GM19043 (cell line): Measurements from ENCODE around the gene ANKRD34B.
"Not testable (repeated sequence)": the region's sequence is repeated elsewhere in the genome, so short reads cannot be mapped to it uniquely, and the experiment has no call there.

Experiments
- ATAC-seq: cut with Tn5 transposase; IDR thresholded peaks from one replicate; pipeline ENCODE4 v1.9.1; 2021; ENCODE audit warnings: low read depth; ENCODE audit not compliant: unreplicated experiment

Gene ANKRD34B

GRCh38 chr5:80569961-80570786 is at the start of gene ANKRD34B:
TSS of gene ANKRD34B (minus strand) at chr5:80570280. CDS start at chr5:80560019, 10,261 bp downstream.
- no peak for ATAC-seq

GRCh38 chr5:80619086-80619485 is 49.0 kb upstream of the ANKRD34B start:
- no peak for ATAC-seq

GRCh38 chr5:80618438-80618837 is 48.4 kb upstream of the ANKRD34B start:
- no peak for ATAC-seq

- no peak for ATAC-seq
Observed at GRCh38 chr5:80615266-80615914, 45.3 kb upstream of the ANKRD34B start.

GRCh38 chr5:80609692-80610091 is 39.6 kb upstream of the ANKRD34B start:
- ATAC-seq: no peak

GRCh38 chr5:80608731-80609130 is 38.7 kb upstream of the ANKRD34B start:
- ATAC-seq: no peak

GRCh38 chr5:80607832-80608231 is 37.8 kb upstream of the ANKRD34B start:
- peak; percentile 83 for ATAC-seq

GRCh38 chr5:80607343-80607742 is 37.3 kb upstream of the ANKRD34B start:
- no peak for ATAC-seq

- ATAC-seq: no peak
Observed at GRCh38 chr5:80600943-80601693, 31.0 kb upstream of the ANKRD34B start.

GRCh38 chr5:80597500-80597899 is 27.4 kb upstream of the ANKRD34B start:
- no peak for ATAC-seq

- no peak for ATAC-seq
Observed at GRCh38 chr5:80594810-80595209, 24.7 kb upstream of the ANKRD34B start.

- ATAC-seq: no peak
Observed at GRCh38 chr5:80592761-80593160, 22.7 kb upstream of the ANKRD34B start.

GRCh38 chr5:80592105-80592504 is 22.0 kb upstream of the ANKRD34B start:
- ATAC-seq: no peak

GRCh38 chr5:80591352-80591751 is 21.3 kb upstream of the ANKRD34B start:
- ATAC-seq: no peak

- no peak for ATAC-seq
Observed at GRCh38 chr5:80590766-80591165, 20.7 kb upstream of the ANKRD34B start.

GRCh38 chr5:80588858-80589540 is 18.9 kb upstream of the ANKRD34B start:
- ATAC-seq: no peak

- ATAC-seq: no peak
Observed at GRCh38 chr5:80584770-80585169, 14.7 kb upstream of the ANKRD34B start.

- ATAC-seq: not testable (repeated sequence)
Observed at GRCh38 chr5:80580291-80580690, 10.2 kb upstream of the ANKRD34B start.

- no peak for ATAC-seq
Observed at GRCh38 chr5:80579050-80579449, 9.0 kb upstream of the ANKRD34B start.

- ATAC-seq: no peak
Observed at GRCh38 chr5:80577707-80578106, 7.6 kb upstream of the ANKRD34B start.

- no peak for ATAC-seq
Observed at GRCh38 chr5:80576383-80576782, 6.3 kb upstream of the ANKRD34B start.
